ENCODE measurements around the gene LY6G6C. TPM values are rescaled to one million over a fixed set of nuclear protein-coding genes. Genes with fewer than 3 reads are reported as not detected.
"Not testable (repeated sequence)": the region's sequence is repeated elsewhere in the genome, so short reads cannot be mapped to it uniquely, and the experiment has no call there.

Gene LY6G6C
- total RNA-seq, 1 donor from 2014 or later = not detected

- peak; percentile 78 for ATAC-seq
Measured at GRCh38 chr6:31711233-31711632, 10.3 kb downstream of the LY6G6C start.

DNA sequence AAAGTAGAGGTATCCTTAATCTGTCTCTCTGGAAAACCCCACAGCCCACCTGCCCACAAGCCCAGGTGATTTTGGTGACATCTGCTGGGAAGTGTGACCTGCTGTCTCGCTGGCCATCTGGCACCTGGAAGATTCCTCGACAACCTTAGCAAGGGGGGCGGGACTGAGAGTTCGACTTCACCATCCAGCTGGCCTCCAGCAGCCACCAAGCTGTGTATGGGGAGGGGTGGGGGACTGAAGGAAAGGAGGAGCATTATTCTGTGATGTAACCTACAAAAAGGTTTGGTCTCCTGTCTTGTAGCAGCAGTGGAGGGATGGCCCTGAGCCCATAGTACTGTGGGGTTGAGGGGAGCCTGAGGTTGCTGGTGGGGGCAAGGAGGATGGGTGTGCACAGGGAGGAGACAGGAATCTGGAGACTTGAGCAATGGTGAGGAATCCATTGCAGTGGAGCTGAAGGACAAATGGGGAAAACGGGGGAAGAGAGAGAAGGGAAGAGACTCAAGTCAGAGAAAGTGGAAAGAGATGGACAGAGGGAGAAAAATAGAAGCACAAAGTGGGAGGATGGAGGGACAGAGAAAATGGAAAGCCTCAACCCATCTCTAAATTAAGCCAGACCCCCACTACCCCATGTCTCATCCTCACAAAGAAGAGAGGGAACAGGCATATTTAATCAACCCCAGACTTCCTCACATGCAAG lies 10.9 kb downstream of the LY6G6C start:
- H3K4me3 ChIP-seq = peak overlapping the region; percentile 3
- H3K9me3 ChIP-seq = no peaks in the 10 kb centered on the region
- H3K27ac ChIP-seq = no peak overlapping the region
- no peaks in the 10 kb centered on the region for H3K4me1 ChIP-seq
- TF ChIP-seq CTCF (IDR thresholded peaks at IDR 0.05) = no peak
- no peak for ATAC-seq
- DNase-seq = no peak
- no peaks in the 10 kb centered on the region for H3K27me3 ChIP-seq
- H3K36me3 ChIP-seq = no peaks in the 10 kb centered on the region
- intact Hi-C loops (cut with DNase I) = no loop called here

More at GRCh38 chr6:31711233-31711632, 10.3 kb downstream of the LY6G6C start:
- Histone ChIP-seq H3K4me3 (peak overlapping the region; percentile 3), H3K27ac (no peak overlapping the region), H3K36me3 (no peaks in the 10 kb centered on the region), H3K27me3 (no peaks in the 10 kb centered on the region), H3K4me1 (no peaks in the 10 kb centered on the region), H3K9me3 (no peaks in the 10 kb centered on the region)
- DNase-seq = no peak
- intact Hi-C loops (cut with DNase I) = no loop called here
- TF ChIP-seq CTCF (IDR thresholded peaks at IDR 0.05) = no peak

GRCh38 chr6:31709157-31709556 lies 12.4 kb downstream of the LY6G6C start:
- ATAC-seq; H3K27me3 ChIP-seq; H3K4me1 ChIP-seq; intact Hi-C loops (cut with DNase I); H3K9me3 ChIP-seq; H3K27ac ChIP-seq; H3K4me3 ChIP-seq; H3K36me3 ChIP-seq: not testable (repeated sequence)
- peak; percentile 77 for DNase-seq

DNA sequence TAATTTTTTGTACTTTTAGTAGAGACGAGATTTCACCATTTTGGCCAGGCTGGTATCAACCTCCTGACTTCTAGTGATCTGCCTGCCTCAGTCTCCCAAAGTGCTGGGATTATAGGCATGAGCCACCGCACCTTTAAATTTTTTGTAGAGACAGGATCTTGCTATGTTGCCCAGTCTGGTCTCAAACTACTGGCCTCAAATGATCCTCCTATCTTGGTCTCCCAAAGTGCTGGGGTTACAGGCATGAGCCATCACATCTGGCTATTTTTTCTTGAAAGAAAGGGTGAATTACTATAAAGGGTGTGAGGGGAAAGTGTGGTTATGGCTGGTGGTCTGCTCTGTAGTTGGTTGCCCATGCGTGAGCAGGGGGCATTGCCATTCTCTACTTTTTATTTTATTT lies 13.3 kb downstream of the LY6G6C start:
- DNase-seq (no peak), ATAC-seq (no peak)
- no peak for TF ChIP-seq CTCF (IDR thresholded peaks at IDR 0.05)
- Histone ChIP-seq H3K27me3 (no peaks in the 10 kb centered on the region), H3K36me3 (no peaks in the 10 kb centered on the region), H3K4me3 (no peak overlapping the region), H3K9me3 (no peaks in the 10 kb centered on the region), H3K27ac (no peak overlapping the region), H3K4me1 (no peaks in the 10 kb centered on the region)
- intact Hi-C loops (cut with DNase I) = no loop called here

- TF ChIP-seq CTCF (IDR thresholded peaks at IDR 0.05) = no peak
- intact Hi-C loops (cut with DNase I) = no loop called here
Measured at GRCh38 chr6:31707701-31708100, 13.8 kb downstream of the LY6G6C start.

GRCh38 chr6:31706599-31706998 lies 14.9 kb downstream of the LY6G6C start, which contains the start of gene LY6G6F:
TSS of gene LY6G6F (plus strand) at chr6:31706866. CDS start at chr6:31706907, 41 bp downstream.
- Histone ChIP-seq H3K27ac (no peak within 1 kb of the TSS), H3K9me3 (no peaks in the 10 kb centered on the region), H3K27me3 (no peaks in the 10 kb centered on the region), H3K4me3 (no peak within 1 kb of the TSS), H3K4me1 (peaks cover 6% of the 10 kb centered on the region), H3K36me3 (no peaks in the 10 kb centered on the region)
- no peak for TF ChIP-seq CTCF (IDR thresholded peaks at IDR 0.05)
- intact Hi-C loops (cut with DNase I) = no loop called here
- DNase-seq = no peak
- ATAC-seq = no peak

More at GRCh38 chr6:31707701-31708100, 13.8 kb downstream of the LY6G6C start:
- ATAC-seq = no peak
- Histone ChIP-seq H3K4me3 (no peak overlapping the region), H3K4me1 (no peaks in the 10 kb centered on the region), H3K27ac (no peak overlapping the region), H3K27me3 (no peaks in the 10 kb centered on the region), H3K36me3 (no peaks in the 10 kb centered on the region), H3K9me3 (no peaks in the 10 kb centered on the region)
- no peak for DNase-seq
